GM12865 (cell line): ENCODE data around the gene BAZ1A.
"Not testable (repeated sequence)": the region's sequence is repeated elsewhere in the genome, so short reads cannot be mapped to it uniquely, and the experiment has no call there.

Experiments used
- DNase-seq: peaks from one replicate; pipeline ENCODE4 v3.0.0; 2010; ENCODE audit warnings: low read depth
- H3K4me3 ChIP-seq: 2 replicates; pipeline ENCODE4 v1.5.1; 2011; ENCODE audit warnings: mild to moderate bottlenecking, low read depth, low read length, control low read depth
- CTCF ChIP-seq: IDR thresholded peaks from 2 replicates; pipeline ENCODE4 v1.5.1; 2011; ENCODE audit warnings: low read length, control low read depth, low read depth, inconsistent platforms; ENCODE audit not compliant: insufficient read depth; ENCODE audit errors: missing control alignments

The BAZ1A gene

GRCh38 chr14:34810028-34810427 lies 65.1 kb downstream of the BAZ1A start:
- TF ChIP-seq CTCF = no peak
- no peak overlapping the region for H3K4me3 ChIP-seq
- DNase-seq = no peak

DNA sequence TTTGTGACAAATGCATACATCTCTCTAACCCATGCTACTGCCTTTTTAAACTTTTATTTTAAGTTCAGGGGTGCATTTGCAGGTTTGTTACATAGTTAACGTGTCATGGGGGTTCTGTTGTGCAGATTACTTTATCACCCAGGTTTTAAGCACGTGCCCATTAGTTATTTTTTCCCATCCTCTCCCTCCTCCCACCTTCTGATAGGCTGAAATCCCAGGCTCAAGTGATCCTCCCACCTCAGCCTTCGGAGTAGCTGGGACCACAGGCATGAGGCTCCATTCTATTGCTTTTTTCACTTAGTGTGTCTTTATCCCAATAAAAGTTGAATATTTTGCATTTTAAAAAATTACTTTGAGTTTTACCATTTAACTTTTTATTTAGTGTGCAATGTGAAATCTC lies 68.9 kb downstream of the BAZ1A start:
- no peak for TF ChIP-seq CTCF
- DNase-seq = no peak

GRCh38 chr14:34804933-34805332 lies 70.2 kb downstream of the BAZ1A start:
- no peak overlapping the region for H3K4me3 ChIP-seq
- no peak for DNase-seq
- no peak for TF ChIP-seq CTCF

More for the DNA sequence above, 68.9 kb downstream of the BAZ1A start:
- no peak overlapping the region for H3K4me3 ChIP-seq

DNA sequence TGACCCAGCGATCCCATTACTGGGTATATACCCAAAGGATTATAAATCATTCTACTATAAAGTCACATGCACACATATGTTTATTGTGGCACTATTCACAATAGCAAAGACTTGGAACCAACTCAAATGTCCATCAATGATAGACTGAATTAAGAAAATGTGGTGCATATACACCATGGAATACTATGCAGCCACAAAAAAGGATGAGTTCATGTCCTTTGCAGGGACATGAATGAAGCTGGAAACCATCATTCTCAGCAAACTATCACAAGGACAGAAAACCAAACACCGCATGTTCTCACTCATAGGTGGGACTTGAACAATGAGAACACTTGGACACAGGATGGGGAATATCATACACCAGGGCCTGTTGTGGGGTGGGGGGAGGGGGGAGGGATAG lies 76.3 kb downstream of the BAZ1A start:
- DNase-seq, H3K4me3 ChIP-seq: not testable (repeated sequence)

DNA sequence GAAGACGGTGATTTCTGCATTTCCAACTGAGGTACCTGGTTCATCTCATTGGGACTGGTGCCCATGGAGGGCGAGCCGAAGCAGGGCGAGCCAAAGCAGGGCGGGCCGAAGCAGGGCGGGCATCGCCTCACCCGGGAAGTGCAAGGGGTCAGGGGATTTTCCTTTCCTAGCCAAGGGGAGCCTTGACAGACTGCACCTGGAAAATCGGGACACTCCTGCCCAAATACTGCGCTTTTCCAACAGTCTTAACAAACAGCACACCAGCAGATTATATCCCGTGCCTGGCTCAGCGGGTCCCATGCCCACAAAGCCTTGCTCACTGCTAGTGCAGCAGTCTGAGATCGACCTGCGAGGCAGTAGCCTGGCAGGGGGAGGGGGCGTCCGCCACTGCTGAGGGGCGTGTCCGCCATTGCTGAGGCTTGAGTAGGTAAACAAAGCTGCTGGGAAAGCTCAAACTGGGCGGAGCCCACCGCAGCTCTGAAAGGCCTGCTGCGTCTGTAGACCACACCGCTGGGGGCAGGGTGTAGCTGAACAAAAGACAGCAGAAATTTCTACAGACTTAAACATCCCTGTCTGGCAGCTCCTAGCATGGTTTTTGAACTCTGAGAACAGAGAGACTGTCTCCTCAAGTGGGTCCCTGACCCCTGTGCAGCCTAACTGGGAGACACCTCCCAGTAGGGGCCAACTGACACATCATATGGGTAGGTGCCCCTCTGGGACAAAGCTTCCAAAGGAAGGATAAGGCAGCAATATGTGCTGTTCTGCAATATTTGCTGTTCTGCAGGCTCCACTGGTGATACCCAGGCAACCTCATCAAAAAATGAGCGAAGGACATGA lies 77.2 kb downstream of the BAZ1A start:
- no peak for TF ChIP-seq CTCF
- DNase-seq = no peak
- H3K4me3 ChIP-seq = no peak overlapping the region

GRCh38 chr14:34796902-34797301 lies 78.3 kb downstream of the BAZ1A start:
- no peak for TF ChIP-seq CTCF
- no peak overlapping the region for H3K4me3 ChIP-seq
- no peak for DNase-seq

DNA sequence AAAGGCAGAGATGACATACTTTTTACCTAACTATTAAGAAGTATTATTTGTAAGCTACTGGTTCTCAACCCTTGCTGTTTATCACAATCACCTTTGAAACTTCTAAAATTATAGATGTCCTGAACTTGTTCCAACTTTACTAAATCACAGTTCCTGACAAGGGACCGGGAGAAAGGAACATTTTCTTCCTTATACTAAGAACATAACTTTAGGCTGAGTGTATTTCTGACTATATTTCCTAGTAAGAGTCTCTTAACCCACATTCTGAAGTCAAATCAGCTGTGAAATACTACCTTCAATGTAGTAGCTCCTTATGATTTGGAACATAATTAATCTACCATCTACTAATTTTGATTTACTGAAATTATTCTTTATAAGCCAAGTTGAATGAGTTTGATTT lies 80.2 kb downstream of the BAZ1A start:
- TF ChIP-seq CTCF = no peak
- no peak for DNase-seq
- H3K4me3 ChIP-seq = no peak overlapping the region
